GM12873 (cell line): Measurements from ENCODE around the gene CRIM1.

Experiments
- CTCF ChIP-seq: IDR thresholded peaks from 2 replicates; pipeline ENCODE4 v1.5.1; 2012; ENCODE audit warnings: low read depth, mild to moderate bottlenecking, moderate library complexity, low read length, control low read depth; ENCODE audit not compliant: insufficient read depth; ENCODE audit errors: missing control alignments

Gene CRIM1

GRCh38 chr2:36572054-36572718 lies 216.6 kb downstream of the CRIM1 start:
- TF ChIP-seq CTCF: no peak

GRCh38 chr2:36572719-36573059 lies 217.1 kb downstream of the CRIM1 start:
- TF ChIP-seq CTCF: no peak

GRCh38 chr2:36573165-36573564 lies 217.6 kb downstream of the CRIM1 start:
- no peak for TF ChIP-seq CTCF

- no peak for TF ChIP-seq CTCF
Measured at GRCh38 chr2:36574560-36574959, 219.0 kb downstream of the CRIM1 start.

- TF ChIP-seq CTCF: no peak
Measured at GRCh38 chr2:36577884-36578283, 222.3 kb downstream of the CRIM1 start.

GRCh38 chr2:36578343-36579296 lies 223.0 kb downstream of the CRIM1 start:
- TF ChIP-seq CTCF: no peak

GRCh38 chr2:36579297-36579664 lies 223.7 kb downstream of the CRIM1 start:
- no peak for TF ChIP-seq CTCF
